IPS DF 4.7 (cell line): ENCODE results near the gene ZBED3.

Source experiments
- DNase-seq: peaks from one replicate; pipeline ENCODE4 v3.0.0-alpha.2; 2013; ENCODE audit warnings: low spot score; ENCODE audit errors: extremely low read depth

The ZBED3 gene

DNA sequence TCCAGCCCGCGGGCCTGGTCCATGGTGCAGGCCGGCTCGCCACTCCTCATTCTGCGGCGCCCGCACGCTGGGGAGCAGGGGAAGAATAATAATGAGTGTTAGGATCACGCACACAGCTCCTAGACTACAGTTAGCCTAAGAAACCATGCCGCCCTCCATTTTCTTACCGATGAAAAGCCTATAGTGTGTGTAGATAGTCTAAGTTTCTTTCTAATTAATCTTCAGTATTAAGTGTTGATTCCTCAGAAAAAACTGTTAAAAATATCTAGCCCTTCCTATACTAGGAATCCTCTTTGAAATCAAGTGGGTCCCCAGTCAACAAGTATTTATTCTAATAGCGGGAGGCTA lies 9.3 kb downstream of the ZBED3 start:
- no peak for DNase-seq

DNA sequence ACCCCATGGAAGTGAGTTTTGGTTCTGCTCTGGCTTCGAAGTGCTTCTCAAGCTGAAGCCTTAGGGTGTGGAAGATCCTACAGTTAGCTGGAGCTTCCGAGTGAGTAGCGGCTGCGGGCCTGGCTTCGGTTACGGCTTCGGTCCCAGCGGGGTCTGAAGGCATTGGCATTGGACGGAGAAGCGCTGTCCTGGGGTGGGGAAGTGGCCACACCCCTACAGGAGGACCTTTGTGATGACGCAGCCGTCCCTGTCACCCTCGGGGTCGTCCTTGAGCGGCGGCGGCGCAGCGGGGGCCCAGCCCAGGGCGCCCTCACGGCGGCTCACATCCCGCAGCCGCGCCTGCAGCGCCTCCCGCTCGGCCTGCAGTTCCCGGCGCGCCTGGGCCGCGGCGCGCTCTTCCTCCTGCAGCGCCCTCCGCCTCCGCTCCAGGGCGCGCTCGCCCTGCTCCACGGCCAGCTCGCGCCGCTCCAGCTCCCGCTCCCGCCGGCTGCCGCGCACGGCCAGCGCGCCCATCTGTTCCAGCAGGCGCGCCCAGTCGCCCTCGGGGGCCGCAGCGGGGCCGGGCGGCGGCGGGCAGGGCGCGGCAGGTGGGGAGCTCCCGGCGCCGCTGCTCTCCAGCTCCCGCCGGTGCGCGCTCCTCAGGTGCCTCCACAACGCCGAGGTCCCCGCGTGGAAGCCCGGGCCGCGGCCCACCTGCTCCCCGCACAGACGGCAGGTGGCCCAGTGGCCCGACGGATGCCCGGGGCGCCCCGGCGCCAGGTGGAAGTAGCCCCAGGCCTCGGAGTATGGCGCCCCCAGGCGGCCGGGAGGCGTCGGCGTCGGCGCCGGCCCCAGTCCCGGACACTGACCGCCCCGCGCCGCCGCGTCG lies 9.9 kb downstream of the ZBED3 start:
- DNase-seq = no peak

- no peak for DNase-seq
Observed at GRCh38 chr5:77074745-77075144, 12.3 kb downstream of the ZBED3 start.

DNA sequence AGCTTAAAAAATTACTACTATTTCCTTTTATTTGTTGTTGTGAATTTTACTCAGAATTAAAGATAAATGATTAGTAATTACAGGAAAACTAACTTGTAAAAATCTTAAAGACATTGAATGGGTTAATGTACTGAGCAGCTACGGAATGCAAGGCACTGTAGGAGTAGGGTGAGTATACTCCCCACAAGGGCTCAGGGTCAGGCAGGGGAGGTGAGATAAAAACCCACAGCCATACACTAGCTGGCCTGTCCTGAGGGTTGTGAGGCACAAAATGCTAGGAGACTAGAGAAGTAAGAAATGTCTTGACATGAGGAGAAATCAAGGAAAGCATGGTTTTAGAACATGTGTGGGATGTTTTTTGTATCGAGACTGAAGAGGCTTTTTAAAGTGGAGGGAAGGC lies 13.4 kb downstream of the ZBED3 start:
- no peak for DNase-seq

DNA sequence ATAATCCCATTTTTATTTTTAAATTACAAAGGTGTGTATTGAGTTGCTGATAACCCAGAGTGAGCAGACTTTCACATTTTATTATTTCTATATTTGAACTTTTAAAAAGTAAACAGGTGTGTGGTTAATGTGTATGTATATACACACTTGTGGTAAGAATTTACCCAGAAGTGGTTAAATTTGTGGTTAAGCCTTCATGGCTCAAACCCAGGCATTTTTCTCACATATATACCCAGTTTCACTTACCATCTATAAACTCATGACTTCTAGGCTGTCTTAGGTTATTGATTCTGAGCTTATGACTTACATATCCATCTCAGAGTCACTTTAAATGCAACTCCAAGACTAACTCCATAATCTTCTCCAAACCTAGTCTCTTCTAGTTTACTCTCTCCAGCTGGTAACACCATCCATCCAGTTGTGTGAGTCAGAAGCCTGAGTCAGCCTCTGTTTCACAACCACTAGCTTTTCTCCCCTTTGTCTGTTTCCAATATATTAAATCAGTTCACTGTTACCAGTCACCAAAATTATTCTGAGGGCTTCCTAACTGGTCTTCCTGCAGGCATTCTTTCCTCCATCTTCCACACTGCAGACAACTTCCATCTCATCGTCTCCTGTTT lies 20.2 kb downstream of the ZBED3 start:
- no peak for DNase-seq

DNA sequence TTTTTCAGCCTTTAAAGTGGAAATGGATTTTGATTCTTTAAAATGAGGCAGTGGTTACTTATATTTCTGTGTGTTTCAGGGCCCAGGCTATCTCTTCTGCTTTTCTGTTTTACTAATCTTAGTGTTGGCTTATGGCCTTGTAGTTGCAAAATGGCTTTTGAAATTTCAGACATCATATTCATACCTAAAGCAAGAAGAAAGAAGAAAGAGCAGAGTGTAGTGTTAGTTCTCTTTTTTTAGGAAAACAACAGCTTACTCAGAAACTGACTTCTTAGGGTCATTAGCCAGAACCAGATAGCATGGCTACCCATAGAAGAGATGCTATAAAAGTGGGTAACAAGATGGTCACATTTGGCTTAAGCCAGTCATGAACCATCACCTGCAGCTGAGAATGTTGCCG lies 20.9 kb downstream of the ZBED3 start:
- no peak for DNase-seq

- no peak for DNase-seq
Observed at GRCh38 chr5:77065256-77065655, 21.8 kb downstream of the ZBED3 start.

GRCh38 chr5:77064040-77064439 lies 23.0 kb downstream of the ZBED3 start:
- DNase-seq = no peak

- DNase-seq = no peak
Observed at GRCh38 chr5:77046416-77047073, 40.5 kb downstream of the ZBED3 start.

DNA sequence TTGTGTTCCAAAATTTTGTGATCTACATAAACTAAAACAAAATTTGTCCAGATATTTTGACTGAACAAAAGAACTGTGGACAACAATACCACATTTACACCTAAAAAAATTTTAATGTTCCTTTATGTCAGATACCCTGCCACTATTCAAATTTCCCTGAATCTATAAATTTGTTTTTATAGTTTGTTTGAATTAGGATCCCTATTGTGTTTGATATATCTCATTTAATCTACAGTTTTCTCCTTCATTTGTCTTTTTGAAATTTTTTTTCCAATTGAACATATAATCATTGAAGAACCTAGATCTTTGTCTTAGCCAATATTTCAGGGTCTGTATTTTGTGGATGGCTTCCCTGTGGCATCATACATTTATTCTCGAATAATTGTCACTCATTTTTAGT lies 51.1 kb downstream of the ZBED3 start:
- no peak for DNase-seq

DNA sequence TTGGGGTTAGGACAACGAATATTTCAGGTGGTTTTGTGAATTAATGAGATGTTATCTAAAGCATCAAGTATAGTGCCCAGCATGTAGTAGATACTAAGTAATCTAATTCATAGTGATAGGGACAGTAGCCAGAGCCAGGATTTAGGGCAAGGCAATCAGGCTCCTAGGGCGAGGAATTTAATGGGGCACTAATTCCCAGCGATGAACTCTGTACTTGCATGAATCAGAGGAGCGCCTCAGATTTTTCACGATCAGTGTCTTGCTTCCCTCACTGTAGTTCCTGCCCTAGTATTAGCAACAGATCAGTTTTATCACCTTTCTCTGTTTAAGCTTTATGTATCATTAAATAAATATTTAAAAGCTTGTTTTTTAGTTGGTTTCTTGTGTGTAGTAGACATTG lies 53.7 kb downstream of the ZBED3 start:
- no peak for DNase-seq

DNA sequence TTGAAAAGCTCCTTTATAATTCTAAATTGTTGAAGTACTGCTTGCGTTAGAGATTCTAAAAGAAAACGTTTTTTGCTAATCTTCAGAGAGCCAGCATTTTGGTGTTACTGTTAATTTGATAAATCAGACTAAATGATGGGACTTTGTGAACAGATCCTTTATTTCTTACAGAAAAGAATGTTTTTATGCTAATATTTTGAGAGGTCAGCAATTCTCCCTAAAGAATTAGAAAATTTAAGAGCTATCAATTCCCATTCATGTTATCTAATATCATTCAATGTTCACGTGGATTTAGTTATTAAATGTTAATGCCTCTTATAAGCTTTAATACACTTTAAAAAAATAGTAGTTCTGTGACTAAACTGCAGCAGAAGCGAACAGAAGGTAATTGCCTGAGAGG lies 54.5 kb downstream of the ZBED3 start:
- DNase-seq = no peak

GRCh38 chr5:77031891-77032290 lies 55.2 kb downstream of the ZBED3 start:
- no peak for DNase-seq

GRCh38 chr5:77030097-77031071 lies 56.7 kb downstream of the ZBED3 start, which contains the start of gene AGGF1:
AGGF1 (plus strand) TSS chr5:77030404; CDS start chr5:77030767, 363 bp downstream.
- DNase-seq = peak; percentile 80

DNA sequence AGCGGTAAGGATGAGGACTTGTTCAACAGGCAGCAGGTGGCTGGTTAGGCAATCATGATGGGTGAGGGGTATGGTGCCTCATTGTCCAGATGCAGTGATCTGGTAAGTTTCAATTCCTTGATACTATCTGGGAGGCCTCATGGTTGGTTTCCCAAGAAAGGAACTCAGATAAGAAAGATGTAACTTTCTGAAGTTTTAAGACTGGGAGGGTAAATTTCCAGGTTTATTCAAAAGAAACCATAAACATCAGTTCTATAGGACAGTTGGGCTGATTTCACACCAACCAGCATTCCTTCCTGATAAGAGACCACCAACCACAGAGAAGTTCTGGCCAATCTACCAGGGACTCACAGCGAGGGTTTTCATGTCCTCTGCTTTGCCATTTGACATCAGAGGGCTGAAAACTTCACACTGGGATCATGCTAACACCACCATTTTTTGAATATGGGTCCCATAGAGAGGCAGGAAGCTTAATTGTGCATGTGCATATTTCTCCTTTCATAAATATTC lies 57.7 kb downstream of the ZBED3 start:
- DNase-seq = no peak

- DNase-seq = no peak
Observed at GRCh38 chr5:77028631-77029375, 58.3 kb downstream of the ZBED3 start.

GRCh38 chr5:77024490-77024889 lies 62.6 kb downstream of the ZBED3 start:
- DNase-seq = no peak

GRCh38 chr5:77022511-77023417 lies 64.3 kb downstream of the ZBED3 start:
- DNase-seq = no peak
